DND-41 (cell line): ENCODE measurements around the gene RALGPS2.
"Not testable (repeated sequence)": the region's sequence is repeated elsewhere in the genome, so short reads cannot be mapped to it uniquely, and the experiment has no call there.

Experiments
- ATAC-seq: fragments of 200-7000 bp; cut with Tn5 transposase; 3 replicates; pipeline ENCODE4 v1.9.1; 2021; ENCODE audit warnings: low read depth; ENCODE audit not compliant: insufficient read depth
- DNase-seq: peaks from one replicate; pipeline ENCODE4 v3.0.0-alpha.2; 2020
- H2AFZ ChIP-seq: 2 replicates; pipeline ENCODE4 v1.6.0; 2012; ENCODE audit warnings: low read depth, low read length
- H3K27ac ChIP-seq: 2 replicates; pipeline ENCODE4 v1.5.1; 2012; ENCODE audit warnings: low read length, inconsistent platforms
- H3K27me3 ChIP-seq: fragments of 200-600 bp; sonication (generic); 2 replicates; pipeline ENCODE4 v1.6.0; 2012; ENCODE audit warnings: low read length, mild to moderate bottlenecking, inconsistent platforms; ENCODE audit not compliant: insufficient read depth, poor library complexity
- H3K36me3 ChIP-seq: 2 replicates; pipeline ENCODE4 v1.5.1; 2012; ENCODE audit warnings: low read length, inconsistent platforms; ENCODE audit not compliant: insufficient read depth
- H3K4me1 ChIP-seq: 2 replicates; pipeline ENCODE4 v1.5.1; 2012; ENCODE audit warnings: mild to moderate bottlenecking, low read length; ENCODE audit not compliant: insufficient read depth
- H3K4me2 ChIP-seq: 2 replicates; pipeline ENCODE4 v1.6.0; 2012; ENCODE audit warnings: mild to moderate bottlenecking, moderate library complexity, low read length, inconsistent platforms; ENCODE audit not compliant: insufficient read depth
- H3K4me3 ChIP-seq, 2 experiments: fragments of 200-600 bp in 1 of 2; shearing (Covaris generic) in 1 of 2; 2 replicates each; pipeline ENCODE4 v1.5.1; 2012 to 2016; ENCODE audit warnings: inconsistent platforms in 2 of 2, low read length in 2 of 2, mild to moderate bottlenecking in 2 of 2, low read depth in 1 of 2, moderate library complexity in 1 of 2
- H3K79me2 ChIP-seq: 2 replicates; pipeline ENCODE4 v1.6.0; 2012; ENCODE audit warnings: low read length, inconsistent platforms; ENCODE audit not compliant: insufficient read depth
- H3K9ac ChIP-seq: 2 replicates; pipeline ENCODE4 v1.6.0; 2012; ENCODE audit warnings: low read depth, mild to moderate bottlenecking, inconsistent platforms, low read length, moderate library complexity
- H3K9me3 ChIP-seq: 2 replicates; pipeline ENCODE4 v1.5.1; 2012; ENCODE audit warnings: low read length, moderate library complexity, mild to moderate bottlenecking, inconsistent platforms; ENCODE audit not compliant: insufficient read depth, severe bottlenecking
- H4K20me1 ChIP-seq: 2 replicates; pipeline ENCODE4 v1.6.0; 2012; ENCODE audit warnings: low read length; ENCODE audit not compliant: insufficient read depth
- CTCF ChIP-seq: IDR thresholded peaks from 2 replicates; pipeline ENCODE4 v1.5.1; 2012; ENCODE audit warnings: borderline replicate concordance, low read length, moderate library complexity, mild to moderate bottlenecking; ENCODE audit not compliant: poor library complexity, severe bottlenecking; ENCODE audit errors: extremely low read depth
- EZH2 ChIP-seq: IDR thresholded peaks from 3 replicates; pipeline ENCODE4 v1.6.1; 2012; ENCODE audit warnings: borderline replicate concordance, low read depth, mild to moderate bottlenecking, moderate library complexity, low read length, inconsistent platforms; ENCODE audit not compliant: severe bottlenecking

Gene RALGPS2

GRCh38 chr1:178751046-178751445 is 26.0 kb downstream of the RALGPS2 start:
- no peak overlapping the region for H3K27ac ChIP-seq
- ATAC-seq (no peak), DNase-seq (no peak)
- H3K9me3 ChIP-seq: no peaks in the 10 kb centered on the region
- H3K27me3 ChIP-seq: no peaks in the 10 kb centered on the region
- TF ChIP-seq EZH2: no peak
- TF ChIP-seq CTCF: no peak
- H3K4me1 ChIP-seq: no peaks in the 10 kb centered on the region
- no peak overlapping the region for H3K4me3 ChIP-seq
- H2AFZ ChIP-seq: no peak overlapping the region
- peaks cover 4% of the 10 kb centered on the region; the same call in 1 of the 2 replicates for H4K20me1 ChIP-seq
- no peak overlapping the region for H3K4me2 ChIP-seq
- H3K9ac ChIP-seq: no peak overlapping the region
- peaks cover 29% of the 10 kb centered on the region for H3K79me2 ChIP-seq
- H3K36me3 ChIP-seq: no peaks in the 10 kb centered on the region; the same call in 1 of the 2 replicates

DNA sequence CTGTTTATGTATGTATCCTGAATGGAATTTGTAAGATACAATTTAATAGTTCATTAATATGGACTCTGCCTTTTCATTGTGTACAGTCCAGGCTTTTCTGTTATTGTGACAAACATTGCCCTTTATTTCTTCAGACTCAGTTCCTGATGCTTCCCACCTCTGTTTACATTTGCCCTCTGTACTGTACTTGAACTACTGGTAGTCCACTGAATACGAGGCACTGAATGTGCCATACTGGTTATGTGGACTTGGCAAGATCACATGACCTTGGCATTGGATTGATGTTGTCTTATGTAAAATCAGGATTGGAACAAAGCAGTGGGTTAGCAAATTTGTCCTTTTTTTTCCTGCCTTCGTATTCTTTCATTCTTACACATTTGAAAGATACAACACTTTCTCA is 27.8 kb downstream of the RALGPS2 start:
- no peak for ATAC-seq
- H3K36me3 ChIP-seq: no peaks in the 10 kb centered on the region; the same call in 1 of the 2 replicates

GRCh38 chr1:178754655-178755256 is 29.7 kb downstream of the RALGPS2 start:
- not testable (repeated sequence) for H3K4me2 ChIP-seq, H3K27me3 ChIP-seq, H3K4me3 ChIP-seq, H2AFZ ChIP-seq, H3K36me3 ChIP-seq, H4K20me1 ChIP-seq, H3K9me3 ChIP-seq, H3K9ac ChIP-seq, H3K27ac ChIP-seq, ATAC-seq, H3K4me1 ChIP-seq, DNase-seq
- H3K79me2 ChIP-seq: peaks cover 42% of the 10 kb centered on the region

More for the DNA sequence above, 27.8 kb downstream of the RALGPS2 start:
- Histone ChIP-seq H3K4me2 (no peak overlapping the region), H3K9me3 (no peaks in the 10 kb centered on the region), H3K79me2 (peaks cover 40% of the 10 kb centered on the region), H4K20me1 (peaks cover 4% of the 10 kb centered on the region; the same call in 1 of the 2 replicates), H3K27me3 (no peaks in the 10 kb centered on the region), H2AFZ (no peak overlapping the region), H3K4me3 (no peak overlapping the region), H3K27ac (no peak overlapping the region), H3K9ac (no peak overlapping the region), H3K4me1 (no peaks in the 10 kb centered on the region)
- TF ChIP-seq CTCF (no peak), EZH2 (no peak)
- no peak for DNase-seq

- H3K4me2 ChIP-seq: no peak overlapping the region
- no peak for DNase-seq
- no peak overlapping the region for H3K9ac ChIP-seq
- H3K4me3 ChIP-seq: no peak overlapping the region
- H3K4me1 ChIP-seq: no peaks in the 10 kb centered on the region
- H3K36me3 ChIP-seq: peaks cover 21% of the 10 kb centered on the region
- peaks cover 38% of the 10 kb centered on the region for H3K79me2 ChIP-seq
- TF ChIP-seq CTCF (peak; percentile 75), EZH2 (no peak)
- no peaks in the 10 kb centered on the region for H4K20me1 ChIP-seq
- no peaks in the 10 kb centered on the region for H3K27me3 ChIP-seq
- ATAC-seq: peak; percentile 42; the same call in 1 of the 3 replicates
- H2AFZ ChIP-seq: no peak overlapping the region
- peaks cover 43% of the 10 kb centered on the region for H3K9me3 ChIP-seq
- no peak overlapping the region for H3K27ac ChIP-seq
Observed at GRCh38 chr1:178768423-178768822, 43.4 kb downstream of the RALGPS2 start.
